NCI-H1092 (cell line): Measurements from ENCODE around the gene DISC1.

Source experiments
- DNase-seq: peaks from one replicate; lab custom pipeline; 2025; lab: John Stamatoyannopoulos, UW

Gene DISC1

DNA sequence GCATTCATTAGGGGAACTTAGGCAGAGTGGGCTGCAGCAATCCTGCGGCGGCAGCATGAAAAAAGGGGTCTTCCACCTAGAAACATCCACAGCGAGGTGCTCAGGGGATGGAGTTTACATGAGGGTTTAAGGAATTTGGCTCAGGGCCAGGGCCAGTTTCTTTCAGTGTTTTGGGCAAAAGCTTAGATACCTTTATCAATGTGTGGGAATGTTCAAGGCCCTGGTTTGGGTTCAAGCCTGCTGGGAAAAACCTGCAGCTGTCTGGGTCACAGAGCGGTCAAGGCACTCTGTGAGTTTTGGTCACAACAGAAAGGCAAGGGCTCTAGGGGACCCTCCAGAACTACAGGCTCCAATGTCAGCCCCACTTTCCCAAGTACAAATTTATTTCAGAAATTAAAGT, 230.3 kb downstream of the DISC1 start:
- DNase-seq: no peak

DNA sequence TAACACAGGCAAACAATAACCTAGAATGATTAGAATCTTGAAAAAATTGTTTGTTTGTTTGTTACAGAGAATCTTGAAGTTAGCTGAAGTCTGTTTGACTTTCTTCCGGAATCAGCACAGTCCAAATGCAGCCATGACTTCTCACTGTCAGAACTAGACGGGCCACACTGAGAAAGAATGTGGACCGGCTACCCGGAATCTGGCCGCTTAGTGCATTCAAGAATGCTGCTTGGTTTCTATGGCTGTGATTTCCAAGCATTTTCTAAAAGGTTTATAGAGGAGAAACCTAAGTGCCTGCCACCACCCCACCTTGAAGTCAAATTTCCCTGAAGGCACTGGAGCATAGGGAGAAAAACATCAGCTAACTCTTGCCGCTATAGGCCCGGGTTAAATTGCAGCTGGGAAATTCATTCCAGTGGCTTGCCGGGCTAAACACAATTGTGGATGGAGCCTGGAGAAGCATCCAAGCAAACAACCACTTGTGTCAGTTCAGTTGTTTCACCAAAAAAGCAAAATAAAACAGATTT, 231.1 kb downstream of the DISC1 start:
- no peak for DNase-seq

DNA sequence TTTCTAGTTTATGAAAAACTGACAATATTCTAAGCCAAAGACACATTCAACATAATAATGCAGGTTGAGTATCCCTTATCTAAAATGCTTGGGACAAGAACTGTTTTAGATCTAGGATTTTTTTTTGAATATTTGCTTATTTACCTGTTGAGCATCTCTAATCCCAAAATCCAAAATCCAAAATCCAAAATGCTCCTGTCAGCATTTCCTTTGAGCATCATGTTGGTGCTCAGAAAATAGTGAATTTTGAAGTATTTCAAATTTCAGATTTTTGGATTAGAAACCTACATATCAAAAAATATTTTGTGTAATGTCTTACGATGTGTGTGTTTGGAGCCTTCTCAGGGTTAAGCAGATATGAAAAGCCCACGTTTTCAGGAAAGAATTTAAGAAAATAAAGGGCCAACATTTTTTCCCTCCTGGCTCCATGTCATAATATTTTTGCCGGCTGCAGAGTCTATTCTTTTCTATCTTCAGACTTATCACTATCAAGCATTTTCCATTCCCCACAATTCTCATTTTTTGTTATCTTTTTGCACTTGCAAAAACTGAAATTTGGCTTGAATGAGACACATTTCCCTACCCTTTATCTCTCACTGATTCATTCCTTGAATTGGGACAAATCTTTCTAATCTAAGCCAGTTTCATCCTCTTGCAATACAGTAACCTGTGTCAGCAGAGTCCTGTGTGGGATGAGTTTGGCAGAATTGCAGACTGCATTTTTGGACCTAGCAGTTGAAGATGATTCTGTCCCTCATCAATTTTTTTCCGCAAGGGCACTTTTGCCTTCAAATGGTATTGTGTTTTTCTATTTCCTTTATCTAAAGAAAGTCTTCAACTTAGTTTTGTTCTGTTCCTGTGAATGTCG, 233.9 kb downstream of the DISC1 start:
- no peak for DNase-seq

DNA sequence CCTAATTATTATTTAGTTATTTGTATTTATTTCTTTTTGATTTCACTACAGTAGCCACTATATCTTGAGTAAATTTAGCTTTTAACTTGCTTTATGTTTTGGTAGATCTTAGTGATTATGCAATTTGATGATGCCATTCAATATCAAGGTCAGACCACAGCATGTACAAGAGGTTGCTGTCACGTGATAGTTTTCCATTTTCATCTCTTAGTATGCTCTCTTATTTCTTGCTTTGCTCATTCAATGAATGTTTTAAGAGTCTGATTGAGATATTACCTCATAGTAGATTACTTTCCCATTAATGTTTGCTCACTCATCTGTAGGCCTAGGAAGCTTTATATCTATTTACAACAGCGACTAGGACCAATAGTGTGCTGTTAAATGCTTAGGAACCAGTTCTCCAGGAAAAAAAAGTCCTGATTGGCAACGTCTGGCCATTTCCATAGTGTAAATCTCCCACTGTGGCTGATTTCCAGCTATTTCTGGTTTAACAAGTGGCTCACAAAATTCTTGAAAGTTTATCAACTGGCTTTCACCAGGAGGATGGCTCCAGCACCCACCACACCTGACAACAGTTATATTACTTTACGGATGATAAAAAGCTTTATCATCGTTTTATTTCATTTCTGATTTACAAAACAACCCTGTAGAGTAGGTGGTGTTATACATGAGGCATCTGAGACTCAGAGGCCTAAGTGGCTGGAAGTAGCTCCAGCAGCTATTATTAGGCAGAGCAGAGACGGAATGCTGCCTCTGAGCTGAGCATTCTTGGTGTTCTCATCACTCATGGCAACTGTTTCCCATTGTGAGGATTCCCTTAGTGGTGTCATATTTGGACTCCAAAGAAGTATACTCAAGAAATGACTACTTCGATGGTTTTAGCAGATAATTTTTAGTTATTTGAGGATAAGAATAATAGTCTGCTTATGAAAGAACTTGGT, 235.2 kb downstream of the DISC1 start:
- DNase-seq: no peak

DNA sequence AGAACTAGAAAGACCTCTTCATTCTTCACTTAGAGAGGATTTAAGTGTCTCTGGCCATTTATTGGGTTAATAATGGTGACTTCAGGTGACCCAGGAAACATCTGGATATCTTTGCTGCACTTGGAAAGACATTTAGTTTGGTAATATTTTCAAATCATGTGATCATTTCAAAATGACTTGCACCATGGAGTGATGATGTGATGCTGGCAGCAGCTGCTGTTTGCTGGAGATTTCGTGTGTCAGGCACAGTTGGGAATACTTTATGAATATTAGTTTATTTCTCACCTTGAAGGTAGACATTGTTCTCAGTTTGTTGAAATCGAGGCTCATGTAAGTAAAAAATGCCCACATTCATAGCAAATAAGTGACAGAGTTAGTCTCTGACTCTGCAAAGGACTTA, 236.0 kb downstream of the DISC1 start:
- no peak for DNase-seq

DNA sequence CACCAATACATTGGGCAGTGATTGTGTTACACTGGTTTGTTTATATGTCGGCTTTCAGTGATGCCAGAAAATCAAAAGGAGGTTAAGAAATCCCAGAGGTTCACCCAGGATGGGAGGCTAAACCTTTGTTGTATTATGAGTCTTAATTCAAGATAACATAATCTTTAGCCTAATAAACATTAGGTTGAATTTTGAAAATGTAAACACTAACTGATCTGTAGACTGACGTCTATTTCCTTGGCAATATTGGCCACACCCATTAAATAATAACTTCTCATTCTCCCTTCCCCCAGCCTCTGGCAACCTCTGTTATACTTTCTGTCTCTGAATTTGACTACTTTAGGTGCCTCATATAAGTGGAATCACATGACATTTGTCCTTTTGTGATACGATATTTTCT, 238.7 kb downstream of the DISC1 start:
- no peak for DNase-seq

DNA sequence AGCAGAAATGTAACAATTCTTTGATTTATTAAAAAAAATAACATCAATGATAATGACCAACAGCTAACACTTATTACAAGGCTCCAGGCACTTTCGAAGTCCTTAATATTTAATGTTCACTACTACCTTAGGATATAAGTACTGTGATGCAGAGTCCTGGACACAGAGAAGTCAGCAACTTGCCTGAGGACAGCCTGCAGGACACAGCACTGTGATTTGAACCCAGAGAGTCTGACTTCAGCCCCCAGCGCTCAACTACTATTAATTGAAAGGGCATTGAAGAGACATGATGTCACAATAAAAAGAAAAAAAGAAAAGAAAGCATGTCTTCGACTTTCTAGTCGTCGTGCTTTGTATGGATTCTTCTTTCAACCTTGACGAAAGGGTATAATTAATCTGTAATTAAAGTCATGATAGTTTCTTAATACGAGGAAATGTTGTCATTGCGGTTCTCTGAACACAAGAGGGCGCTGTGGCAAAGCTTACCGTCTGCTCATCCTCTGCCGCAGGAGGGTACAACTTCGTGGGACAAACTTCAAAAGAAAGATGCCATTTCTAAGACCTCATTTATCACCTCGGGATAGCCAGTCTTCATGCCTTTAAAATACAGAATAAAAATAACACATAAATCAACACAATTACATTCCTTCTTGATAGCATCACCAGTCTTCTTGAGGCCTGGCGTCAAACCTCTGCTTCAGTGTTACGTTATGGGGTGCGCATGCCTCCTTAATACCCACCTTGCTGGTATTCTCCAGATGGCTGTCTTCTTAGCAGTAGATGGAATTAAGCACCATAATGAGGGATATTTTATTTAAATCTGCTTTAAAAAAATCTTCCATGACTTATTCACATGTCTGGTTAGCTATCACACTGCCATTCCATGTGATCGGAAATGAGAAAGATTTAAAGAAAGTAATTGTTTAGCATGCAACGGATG, 240.1 kb downstream of the DISC1 start:
- DNase-seq: peak; percentile 46

DNA sequence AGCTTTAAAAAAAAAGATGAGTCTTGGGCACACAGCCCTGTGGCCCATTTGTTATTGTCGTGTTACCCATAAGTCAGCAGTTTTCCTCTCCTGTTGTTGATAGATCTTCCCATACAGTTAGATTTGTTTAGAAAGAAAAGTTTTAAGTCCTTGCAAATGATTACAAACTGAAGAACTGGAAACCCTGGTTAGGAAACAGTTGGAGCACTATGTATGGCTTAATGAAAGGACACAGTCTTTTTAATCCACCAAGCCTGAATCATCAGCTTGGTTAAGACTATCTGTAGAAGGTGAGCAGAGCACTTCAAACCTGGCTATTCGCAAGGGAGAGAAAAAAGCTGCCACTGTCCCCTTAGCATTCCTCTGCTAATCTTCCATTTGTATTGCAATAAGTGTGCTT, 241.0 kb downstream of the DISC1 start:
- DNase-seq: no peak

DNA sequence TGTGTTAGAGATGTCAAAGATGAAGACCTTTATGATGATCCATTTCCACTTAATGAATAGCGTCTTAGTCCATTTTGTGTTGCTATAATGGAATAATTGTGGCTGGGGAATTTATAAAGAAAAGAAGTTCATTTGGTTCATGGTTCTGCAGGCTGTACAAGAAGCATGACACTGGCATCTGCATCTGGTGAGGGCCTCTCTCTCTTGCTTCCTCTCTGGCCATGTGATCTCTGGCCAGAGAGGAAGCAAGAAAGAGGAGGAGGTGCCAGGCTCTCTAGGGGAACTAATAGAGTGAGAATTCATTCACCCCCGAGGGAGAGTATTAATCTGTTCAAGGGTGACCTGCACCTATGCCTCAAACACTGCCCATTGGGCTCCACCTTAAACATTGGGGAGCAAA, 242.8 kb downstream of the DISC1 start:
- no peak for DNase-seq

DNA sequence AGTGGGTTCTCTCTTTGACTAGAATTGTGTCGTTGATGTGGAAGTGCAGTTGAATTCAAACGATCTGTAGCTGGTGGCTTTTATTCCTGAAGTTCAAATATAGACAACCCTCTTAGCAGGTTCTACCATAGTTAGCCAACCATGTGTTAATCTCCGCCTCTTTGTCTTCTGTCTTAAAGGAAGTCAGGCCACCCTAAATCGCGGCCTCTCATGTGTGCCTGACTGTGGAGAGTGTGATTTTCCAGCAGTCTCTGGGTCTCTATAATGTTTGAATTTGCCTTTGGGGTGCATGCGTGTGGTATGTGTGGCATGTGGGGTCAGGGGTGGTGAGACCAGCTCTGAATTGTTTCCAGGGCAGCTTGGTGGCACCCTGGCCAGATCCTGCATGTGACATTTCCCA, 244.9 kb downstream of the DISC1 start:
- no peak for DNase-seq

DNA sequence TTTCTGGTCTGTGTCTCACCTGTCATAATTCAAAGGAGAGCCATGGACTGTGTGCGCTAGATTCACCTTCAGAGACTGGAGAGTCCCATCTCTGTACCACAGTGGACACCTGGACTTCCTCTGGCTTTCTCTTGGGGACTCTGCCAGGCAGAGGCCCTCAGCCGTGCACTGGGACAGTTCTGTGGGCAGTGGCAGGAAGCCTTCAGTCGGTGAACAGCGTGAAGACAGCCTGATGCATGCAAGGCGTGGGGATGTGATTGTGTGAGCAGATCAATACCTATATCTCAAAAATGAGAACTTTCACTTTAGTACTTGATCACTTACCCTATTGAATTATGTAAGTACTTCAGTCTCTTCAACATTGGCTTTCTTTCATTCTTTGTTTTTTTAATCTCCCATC, 245.3 kb downstream of the DISC1 start:
- DNase-seq: no peak

DNA sequence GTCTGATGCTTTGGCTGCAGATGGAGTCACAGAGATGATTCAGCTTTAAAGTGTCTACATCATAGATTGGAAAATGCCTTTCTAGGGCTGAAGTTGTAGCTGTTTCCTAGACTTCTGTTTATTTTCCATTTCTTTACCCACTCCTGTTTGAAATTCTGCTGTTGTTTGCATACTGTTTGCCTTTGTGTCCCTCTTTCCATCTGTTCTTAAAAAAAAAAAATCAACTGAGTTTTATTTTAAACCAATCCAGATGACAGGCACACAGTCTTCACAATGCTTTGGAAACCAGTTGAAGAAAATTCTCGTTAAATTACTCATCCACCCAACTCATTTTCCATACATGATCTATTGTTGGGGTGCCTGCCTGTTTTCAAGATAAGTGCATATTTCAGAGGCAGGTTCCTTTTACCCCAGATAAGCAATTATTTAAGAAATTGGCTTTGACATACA, 245.9 kb downstream of the DISC1 start:
- DNase-seq: no peak

DNA sequence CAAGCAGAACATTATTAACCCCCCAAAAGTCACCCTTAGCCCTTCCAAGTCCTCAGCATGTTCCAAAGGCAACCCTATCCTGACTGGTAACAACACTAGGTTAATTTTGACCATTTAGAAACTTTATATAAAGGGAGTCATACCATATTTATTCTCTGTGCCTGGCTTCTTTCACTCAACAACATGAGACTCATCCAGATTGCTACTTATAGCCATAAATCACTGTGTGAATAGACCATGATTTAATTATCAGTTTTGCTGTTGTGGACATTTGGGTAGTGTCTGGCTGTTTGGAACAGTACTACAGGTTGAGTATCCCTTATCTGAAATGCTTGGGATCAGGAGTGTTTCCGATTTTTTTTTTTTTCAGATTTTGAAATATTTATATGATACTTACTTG, 252.1 kb downstream of the DISC1 start:
- DNase-seq: no peak

DNA sequence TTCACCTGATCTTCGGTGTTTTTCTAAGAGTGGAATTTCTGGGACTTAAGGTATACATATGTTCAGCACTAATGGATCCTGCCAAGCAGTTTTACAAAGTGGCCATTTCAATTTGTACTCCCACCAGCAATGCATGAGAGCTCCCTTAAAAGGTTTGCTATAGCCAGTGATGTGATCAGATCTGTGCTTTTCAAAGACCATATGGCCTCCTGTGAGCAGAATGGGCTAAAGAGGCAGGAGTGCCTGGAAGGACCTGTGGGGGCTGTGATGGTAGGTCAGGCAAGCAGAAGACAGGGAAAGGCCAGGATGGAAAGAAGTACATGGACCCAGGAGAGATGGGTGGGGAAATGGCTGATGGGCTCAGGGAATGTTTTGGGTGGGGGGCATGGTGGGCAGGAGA, 252.7 kb downstream of the DISC1 start:
- no peak for DNase-seq

DNA sequence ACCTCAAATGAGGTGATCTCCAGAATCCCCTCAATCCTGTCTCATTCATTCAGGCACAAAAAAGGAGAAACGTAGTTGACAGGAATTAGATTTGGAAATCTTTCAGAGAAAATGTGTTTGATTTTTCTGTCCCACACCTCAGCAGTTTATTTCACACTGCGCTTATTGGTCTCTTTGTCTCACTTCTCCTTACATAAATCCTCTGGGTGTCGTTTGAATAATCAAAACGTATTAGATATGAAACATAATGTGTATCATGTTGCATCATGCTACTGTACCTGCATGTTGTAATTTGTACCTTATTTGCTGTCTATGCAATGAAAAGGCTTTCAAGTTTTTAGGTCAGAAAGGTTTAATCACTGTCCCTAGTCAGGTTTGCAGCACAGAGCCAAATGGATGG, 255.7 kb downstream of the DISC1 start:
- DNase-seq: no peak

DNA sequence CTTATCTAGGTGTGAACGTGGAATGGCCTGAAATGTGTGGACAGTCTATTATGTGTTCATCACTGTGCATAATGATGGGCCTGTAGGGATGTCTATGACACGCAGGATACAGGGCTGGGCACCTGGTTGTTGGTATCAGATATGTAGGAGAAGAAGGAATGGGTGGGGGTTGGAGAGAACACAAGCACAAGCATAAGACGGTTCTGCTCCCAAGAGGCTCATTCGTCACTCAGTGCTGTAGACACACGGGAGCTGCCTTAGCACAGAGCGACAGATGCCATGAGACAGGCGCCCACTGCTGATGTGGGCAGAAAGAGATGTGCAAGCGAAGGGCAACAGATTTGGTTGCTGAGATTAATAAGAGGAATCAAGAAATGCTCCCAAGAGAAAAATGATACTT, 256.2 kb downstream of the DISC1 start:
- DNase-seq: no peak

DNA sequence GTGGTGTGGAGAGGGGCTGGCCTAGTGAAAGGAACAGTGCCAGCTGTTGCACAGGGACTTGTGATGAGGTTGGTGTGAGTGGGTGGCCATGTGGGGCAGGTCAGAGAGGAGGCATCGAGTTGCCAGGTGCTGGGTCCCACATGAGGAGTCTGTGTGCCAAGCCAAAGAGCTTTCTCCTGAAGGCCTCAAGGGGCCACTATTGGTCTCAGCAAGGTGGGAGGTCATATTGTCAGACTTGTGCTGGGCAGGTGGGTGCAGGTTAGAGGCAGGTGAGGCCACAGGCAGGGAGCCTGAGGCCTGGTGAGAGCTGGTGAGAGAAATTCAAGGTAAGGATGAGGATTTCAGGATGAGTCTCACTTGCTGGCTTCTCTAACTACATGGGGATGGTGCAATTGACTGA, 256.8 kb downstream of the DISC1 start:
- DNase-seq: no peak

DNA sequence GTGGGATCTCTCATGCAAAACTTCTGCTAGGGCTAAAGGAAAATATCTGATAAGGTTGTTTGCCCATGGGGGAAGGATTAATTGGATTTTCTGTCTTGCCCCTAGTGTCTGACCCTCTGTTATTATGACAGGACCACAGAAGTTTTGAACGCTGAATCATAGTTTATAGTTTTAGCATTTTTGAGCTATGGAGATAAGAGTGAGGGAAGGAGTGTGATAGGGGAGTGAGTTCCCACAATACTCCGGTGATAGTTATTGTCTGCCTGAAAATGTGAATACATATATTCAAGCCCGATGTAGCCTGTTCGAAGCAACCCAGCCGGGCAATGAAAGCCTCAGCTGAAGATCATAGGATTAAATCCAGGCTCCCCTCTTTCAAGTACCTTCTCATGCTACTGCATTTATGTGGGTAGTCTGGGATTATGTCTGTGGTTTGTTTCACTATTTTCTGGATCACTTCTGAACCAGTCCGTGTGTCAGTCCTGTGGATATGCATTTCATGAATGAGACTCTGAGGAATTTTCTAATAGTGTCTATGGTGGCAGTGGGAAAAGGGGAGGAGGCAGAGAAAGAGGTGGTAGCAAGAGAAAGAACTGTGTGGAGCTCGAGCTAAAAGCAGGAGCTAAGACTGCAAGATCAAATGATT, 258.7 kb downstream of the DISC1 start:
- DNase-seq: no peak

DNA sequence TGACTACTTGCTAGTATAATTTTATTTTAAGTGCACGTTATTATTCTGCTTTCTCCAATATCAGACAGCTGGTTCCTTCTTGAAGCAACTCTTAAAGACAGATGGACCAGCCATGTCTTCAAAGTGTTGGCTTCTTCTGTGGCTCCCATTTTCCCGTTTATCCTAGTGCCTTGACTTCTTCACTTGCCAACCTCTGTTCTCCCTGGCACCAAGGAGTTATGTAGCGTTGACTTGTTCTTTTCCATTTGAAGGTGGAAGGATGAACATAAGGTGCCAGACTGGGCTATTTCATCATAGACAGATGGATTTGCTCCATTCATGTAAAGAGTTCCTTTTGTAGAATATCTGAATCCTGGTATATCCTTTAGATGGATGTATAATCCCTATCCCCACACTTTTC, 260.6 kb downstream of the DISC1 start:
- no peak for DNase-seq

DNA sequence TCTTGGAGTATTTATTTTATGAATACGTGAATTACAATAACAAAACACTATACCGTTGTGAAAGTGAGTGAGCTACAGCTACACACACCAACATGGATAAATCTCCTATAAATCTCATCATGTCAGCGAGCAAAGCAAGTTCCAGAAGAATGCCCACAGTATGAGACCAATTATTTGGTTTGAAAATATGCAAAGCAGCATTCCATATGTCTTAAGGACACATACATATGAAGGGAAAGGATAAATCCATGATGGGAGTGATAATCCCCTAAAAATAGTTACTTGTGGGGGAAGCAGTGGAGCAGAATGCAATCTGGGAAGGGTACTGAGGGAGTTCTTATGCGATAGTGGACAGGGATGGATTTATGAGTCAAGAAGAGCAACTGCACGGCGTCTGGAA, 261.3 kb downstream of the DISC1 start:
- DNase-seq: no peak

DNA sequence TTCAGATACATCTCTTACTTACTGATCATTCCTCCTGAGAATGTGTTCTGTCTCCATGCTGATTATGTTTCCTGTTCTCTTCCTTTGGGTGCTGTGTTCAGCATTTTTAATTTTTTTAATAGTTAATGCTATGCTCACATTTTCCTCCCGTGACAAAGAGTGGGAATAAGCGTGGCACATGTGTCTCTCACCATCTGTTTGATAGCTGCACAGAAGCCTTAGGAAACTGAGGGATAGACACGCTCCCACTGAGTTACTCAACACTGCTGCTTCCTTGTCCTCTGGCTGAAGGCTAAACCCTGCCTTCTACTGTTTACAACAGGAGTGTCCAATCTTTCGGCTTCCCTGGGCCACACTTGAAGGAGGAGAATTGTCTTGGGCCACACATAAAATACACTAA, 264.2 kb downstream of the DISC1 start:
- DNase-seq: no peak
